Activated CD4-positive, alpha-beta T cell treated with anti-CD3 and anti-CD28 coated beads, Interleukin-2, Interleukin-4, amounts not matched to agents 100 ng/mL and 50 ng/mL, durations not matched to agents 16 hours and 8 hours (primary cell): ENCODE data around the gene MGAT4B.
A peak's percentile ranks its signal among the peaks of the same experiment; 100 is the strongest.
"Not testable (repeated sequence)": the region's sequence is repeated elsewhere in the genome, so short reads cannot be mapped to it uniquely, and the experiment has no call there.

Source experiments
- DNase-seq: peaks from one replicate; pipeline ENCODE4 v3.0.0-alpha.2; 2020; ENCODE audit warnings: low spot score

MGAT4B gene

GRCh38 chr5:179806250-179807048 is at the start of gene MGAT4B:
MGAT4B (minus strand) TSS chr5:179806866; CDS start chr5:179806583, 283 bp downstream.
- peak; percentile 67 for DNase-seq

GRCh38 chr5:179854356-179854755 is 47.7 kb upstream of the MGAT4B start:
- DNase-seq: no peak

GRCh38 chr5:179852993-179853547 is 46.4 kb upstream of the MGAT4B start:
- DNase-seq: no peak

- no peak for DNase-seq
These were observed 35.0 kb upstream of the MGAT4B start for GRCh38 chr5:179841621-179842020.

GRCh38 chr5:179840766-179841165 is 34.1 kb upstream of the MGAT4B start:
- no peak for DNase-seq

- no peak for DNase-seq
These were observed 33.7 kb upstream of the MGAT4B start for GRCh38 chr5:179840321-179840720.

- no peak for DNase-seq
These were observed 32.9 kb upstream of the MGAT4B start for GRCh38 chr5:179839328-179840256.

GRCh38 chr5:179837076-179838011 is 30.7 kb upstream of the MGAT4B start:
- no peak for DNase-seq

- DNase-seq: peak; percentile 58
These were observed 29.8 kb upstream of the MGAT4B start for GRCh38 chr5:179836225-179837019.

GRCh38 chr5:179834871-179835270 is 28.2 kb upstream of the MGAT4B start:
- not testable (repeated sequence) for DNase-seq

- DNase-seq: no peak
These were observed 27.5 kb upstream of the MGAT4B start for GRCh38 chr5:179834120-179834519.

GRCh38 chr5:179833709-179834070 is 27.0 kb upstream of the MGAT4B start:
- no peak for DNase-seq

- DNase-seq: no peak
These were observed 26.5 kb upstream of the MGAT4B start for GRCh38 chr5:179833056-179833708.

- DNase-seq: no peak
These were observed 25.5 kb upstream of the MGAT4B start for GRCh38 chr5:179832039-179832745.

- DNase-seq: no peak
These were observed 24.3 kb upstream of the MGAT4B start for GRCh38 chr5:179830818-179831468.

GRCh38 chr5:179829732-179830435 is 23.2 kb upstream of the MGAT4B start:
- no peak for DNase-seq

GRCh38 chr5:179828756-179829421 is 22.2 kb upstream of the MGAT4B start:
- DNase-seq: no peak

GRCh38 chr5:179827680-179828079 is 21.0 kb upstream of the MGAT4B start:
- no peak for DNase-seq
